GM23338 (cell line): Measurements from ENCODE around the gene TBATA. TPM values are rescaled to one million over a fixed set of nuclear protein-coding genes. Genes with fewer than 3 reads are reported as not detected.

Experiments used
- ATAC-seq: fragments of 200-7000 bp; cut with Tn5 transposase; 3 replicates; pipeline ENCODE4 v1.9.1; 2020
- DNase-seq: peaks from one replicate; pipeline ENCODE4 v3.0.0-alpha.2; 2015; ENCODE audit warnings: low spot score
- H2AFZ ChIP-seq: fragments of 200-600 bp; sonication (generic); 2 replicates; pipeline ENCODE4 v1.8.0; 2016; ENCODE audit warnings: antibody characterized with exemption, mild to moderate bottlenecking, moderate library complexity
- H3F3A ChIP-seq: fragments of 200-600 bp; sonication (generic); replicated peaks from 2 replicates; pipeline ENCODE4 v1.8.0; 2017; ENCODE audit warnings: antibody characterized with exemption, mixed run types, low read depth
- H3K27ac ChIP-seq: fragments of 200-600 bp; sonication (generic); 2 replicates; pipeline ENCODE4 v1.6.1; 2016; ENCODE audit warnings: low read depth
- H3K27me3 ChIP-seq: fragments of 200-600 bp; sonication (generic); 2 replicates; pipeline ENCODE4 v1.8.0; 2016; ENCODE audit warnings: mild to moderate bottlenecking, mixed run types, moderate library complexity; ENCODE audit not compliant: insufficient read depth
- H3K36me3 ChIP-seq: fragments of 200-600 bp; sonication (generic); 2 replicates; pipeline ENCODE4 v1.8.0; 2016; ENCODE audit warnings: mild to moderate bottlenecking; ENCODE audit not compliant: insufficient read depth
- H3K4me1 ChIP-seq: fragments of 200-600 bp; sonication (generic); 2 replicates; pipeline ENCODE4 v1.8.0; 2016; ENCODE audit warnings: mild to moderate bottlenecking, moderate library complexity; ENCODE audit not compliant: insufficient read depth
- H3K4me2 ChIP-seq: fragments of 200-600 bp; sonication (generic); 2 replicates; pipeline ENCODE4 v1.7.1; 2017; ENCODE audit warnings: mixed run types
- H3K4me3 ChIP-seq: fragments of 200-600 bp; sonication (generic); 2 replicates; pipeline ENCODE4 v1.6.1; 2016; ENCODE audit warnings: mixed run types
- H3K79me2 ChIP-seq: fragments of 200-600 bp; sonication (generic); replicated peaks from 2 replicates; pipeline ENCODE4 v1.8.0; 2017; ENCODE audit warnings: mild to moderate bottlenecking; ENCODE audit not compliant: insufficient read depth
- H3K9me2 ChIP-seq: fragments of 200-600 bp; sonication (generic); 2 replicates; pipeline ENCODE4 v1.8.0; 2017; ENCODE audit not compliant: insufficient read depth
- H4K20me1 ChIP-seq: fragments of 200-600 bp; sonication (generic); replicated peaks from 2 replicates; pipeline ENCODE4 v1.8.0; 2017; ENCODE audit warnings: mild to moderate bottlenecking; ENCODE audit not compliant: insufficient read depth
- H3K27ac Mint-ChIP-seq: 2 replicates; pipeline ENCODE4 v1.8.0; 2020; ENCODE audit warnings: inconsistent platforms, mild to moderate bottlenecking, moderate library complexity, mixed read lengths
- H3K27me3 Mint-ChIP-seq: 3 replicates; pipeline ENCODE4 v1.8.0; 2022; ENCODE audit warnings: low read depth, mild to moderate bottlenecking, moderate library complexity, mixed read lengths, inconsistent platforms; ENCODE audit not compliant: insufficient read depth, poor library complexity
- H3K36me3 Mint-ChIP-seq: 3 replicates; pipeline ENCODE4 v1.8.0; 2021; ENCODE audit warnings: low read depth, mild to moderate bottlenecking, inconsistent platforms, moderate library complexity, mixed read lengths
- H3K4me1 Mint-ChIP-seq: 3 replicates; pipeline ENCODE4 v1.8.0; 2020; ENCODE audit warnings: mild to moderate bottlenecking, inconsistent platforms, mixed read lengths
- H3K4me3 Mint-ChIP-seq: 3 replicates; pipeline ENCODE4 v1.8.0; 2021; ENCODE audit warnings: moderate library complexity, mild to moderate bottlenecking, inconsistent platforms, mixed read lengths
- H3K9me3 Mint-ChIP-seq: 3 replicates; pipeline ENCODE4 v1.8.0; 2020; ENCODE audit warnings: moderate library complexity, mild to moderate bottlenecking, inconsistent platforms, mixed read lengths
- CREB1 ChIP-seq: fragments of 250-450 bp; sonication (Bioruptor Pico); IDR thresholded peaks from 2 replicates; pipeline ENCODE4 v1.5.0; 2020; ENCODE audit warnings: low read depth, mild to moderate bottlenecking, moderate library complexity
- POLR2AphosphoS5 ChIP-seq: IDR thresholded peaks from 2 replicates; pipeline ENCODE4 v1.6.1; 2016; ENCODE audit warnings: antibody characterized with exemption, low read depth
- polyA plus RNA-seq: library from polyadenylated mRNA; unstranded; fragments of >200 nt; fragmentation: Nextera tagmentation; extraction: Ambion mirVana; gene quantifications from 2 replicates; pipeline ENCODE4 v1.2.1, GENCODE V29; 2016
- total RNA-seq: library from RNA; depleted of rRNA; stranded (reverse); fragments of >200 nt; shearing (Covaris generic); gene quantifications from 2 replicates; pipeline ENCODE4 v1.2.3, GENCODE V29; 2014
- TF ChIP-seq, protein P1 (sequence below): fragments of 250-450 bp; sonication (Bioruptor Pico); IDR thresholded peaks from 2 replicates; pipeline ENCODE4 v1.5.0; 2020; ENCODE audit warnings: mild to moderate bottlenecking, moderate library complexity
- TF ChIP-seq, protein P2 (sequence below): IDR thresholded peaks from 2 replicates; pipeline ENCODE4 v1.6.1; 2016; ENCODE audit warnings: antibody characterized with exemption

TBATA gene
- total and polyA plus RNA-seq, 2 experiments from 2014 or later = not detected

DNA sequence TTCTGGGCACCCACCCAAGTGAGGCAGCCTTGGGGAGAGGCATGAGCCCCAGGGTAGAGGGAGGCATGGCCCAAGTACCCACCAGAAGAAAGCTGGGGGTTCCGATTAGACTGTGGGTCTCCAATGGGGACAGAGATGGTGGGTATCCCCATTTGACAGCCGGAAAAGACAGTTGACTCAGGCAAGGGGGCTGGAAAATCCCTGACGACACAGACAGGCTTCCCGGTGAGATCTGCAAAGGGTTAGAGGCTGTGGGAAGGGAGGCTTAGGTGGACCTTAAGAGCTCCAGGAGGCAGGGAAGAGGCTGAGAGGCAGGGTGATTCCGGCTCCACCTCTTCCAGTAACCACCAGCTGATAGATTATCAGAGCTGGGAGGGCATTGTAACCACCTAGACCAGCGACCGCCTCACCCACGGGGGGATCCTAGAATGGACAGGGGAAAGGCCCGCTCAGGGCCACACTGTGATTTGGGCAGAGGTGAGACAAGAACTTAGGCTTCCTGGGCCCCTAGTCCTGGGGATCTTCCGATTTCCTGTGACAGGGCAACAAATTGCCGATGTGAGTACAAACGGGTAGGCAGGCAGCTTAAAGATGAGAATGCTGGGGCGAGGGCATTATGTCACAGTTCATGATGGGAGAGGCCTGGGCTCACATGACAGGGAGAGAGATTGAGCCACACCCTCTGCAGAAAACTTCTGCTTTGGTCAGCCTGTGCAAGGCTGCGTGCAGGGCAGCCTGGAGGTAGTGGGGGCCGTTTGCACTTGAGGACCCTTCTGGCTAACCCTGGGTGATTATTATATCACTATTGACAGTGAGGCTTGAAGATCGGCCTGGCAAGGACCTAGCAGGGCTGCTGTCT lies 5.4 kb downstream of the TBATA start:
- no peaks in the 10 kb centered on the region for H3K27me3 ChIP-seq
- ATAC-seq = no peak
- no peaks in the 10 kb centered on the region for H3K4me1 ChIP-seq
- no peaks in the 10 kb centered on the region for H3K9me3 Mint-ChIP-seq
- no peak overlapping the region for H3K4me3 Mint-ChIP-seq
- H3K27ac Mint-ChIP-seq = 0 out of 2 replicates have a peak overlapping the region, but pooled peaks have one; percentile 28
- H4K20me1 ChIP-seq = no peaks in the 10 kb centered on the region; the same call in 1 of the 2 replicates
- H3K79me2 ChIP-seq = no peaks in the 10 kb centered on the region
- DNase-seq = no peak
- peaks cover 5% of the 10 kb centered on the region; the same call in 2 of the 3 replicates for H3K4me1 Mint-ChIP-seq
- TF ChIP-seq, protein P1, sequence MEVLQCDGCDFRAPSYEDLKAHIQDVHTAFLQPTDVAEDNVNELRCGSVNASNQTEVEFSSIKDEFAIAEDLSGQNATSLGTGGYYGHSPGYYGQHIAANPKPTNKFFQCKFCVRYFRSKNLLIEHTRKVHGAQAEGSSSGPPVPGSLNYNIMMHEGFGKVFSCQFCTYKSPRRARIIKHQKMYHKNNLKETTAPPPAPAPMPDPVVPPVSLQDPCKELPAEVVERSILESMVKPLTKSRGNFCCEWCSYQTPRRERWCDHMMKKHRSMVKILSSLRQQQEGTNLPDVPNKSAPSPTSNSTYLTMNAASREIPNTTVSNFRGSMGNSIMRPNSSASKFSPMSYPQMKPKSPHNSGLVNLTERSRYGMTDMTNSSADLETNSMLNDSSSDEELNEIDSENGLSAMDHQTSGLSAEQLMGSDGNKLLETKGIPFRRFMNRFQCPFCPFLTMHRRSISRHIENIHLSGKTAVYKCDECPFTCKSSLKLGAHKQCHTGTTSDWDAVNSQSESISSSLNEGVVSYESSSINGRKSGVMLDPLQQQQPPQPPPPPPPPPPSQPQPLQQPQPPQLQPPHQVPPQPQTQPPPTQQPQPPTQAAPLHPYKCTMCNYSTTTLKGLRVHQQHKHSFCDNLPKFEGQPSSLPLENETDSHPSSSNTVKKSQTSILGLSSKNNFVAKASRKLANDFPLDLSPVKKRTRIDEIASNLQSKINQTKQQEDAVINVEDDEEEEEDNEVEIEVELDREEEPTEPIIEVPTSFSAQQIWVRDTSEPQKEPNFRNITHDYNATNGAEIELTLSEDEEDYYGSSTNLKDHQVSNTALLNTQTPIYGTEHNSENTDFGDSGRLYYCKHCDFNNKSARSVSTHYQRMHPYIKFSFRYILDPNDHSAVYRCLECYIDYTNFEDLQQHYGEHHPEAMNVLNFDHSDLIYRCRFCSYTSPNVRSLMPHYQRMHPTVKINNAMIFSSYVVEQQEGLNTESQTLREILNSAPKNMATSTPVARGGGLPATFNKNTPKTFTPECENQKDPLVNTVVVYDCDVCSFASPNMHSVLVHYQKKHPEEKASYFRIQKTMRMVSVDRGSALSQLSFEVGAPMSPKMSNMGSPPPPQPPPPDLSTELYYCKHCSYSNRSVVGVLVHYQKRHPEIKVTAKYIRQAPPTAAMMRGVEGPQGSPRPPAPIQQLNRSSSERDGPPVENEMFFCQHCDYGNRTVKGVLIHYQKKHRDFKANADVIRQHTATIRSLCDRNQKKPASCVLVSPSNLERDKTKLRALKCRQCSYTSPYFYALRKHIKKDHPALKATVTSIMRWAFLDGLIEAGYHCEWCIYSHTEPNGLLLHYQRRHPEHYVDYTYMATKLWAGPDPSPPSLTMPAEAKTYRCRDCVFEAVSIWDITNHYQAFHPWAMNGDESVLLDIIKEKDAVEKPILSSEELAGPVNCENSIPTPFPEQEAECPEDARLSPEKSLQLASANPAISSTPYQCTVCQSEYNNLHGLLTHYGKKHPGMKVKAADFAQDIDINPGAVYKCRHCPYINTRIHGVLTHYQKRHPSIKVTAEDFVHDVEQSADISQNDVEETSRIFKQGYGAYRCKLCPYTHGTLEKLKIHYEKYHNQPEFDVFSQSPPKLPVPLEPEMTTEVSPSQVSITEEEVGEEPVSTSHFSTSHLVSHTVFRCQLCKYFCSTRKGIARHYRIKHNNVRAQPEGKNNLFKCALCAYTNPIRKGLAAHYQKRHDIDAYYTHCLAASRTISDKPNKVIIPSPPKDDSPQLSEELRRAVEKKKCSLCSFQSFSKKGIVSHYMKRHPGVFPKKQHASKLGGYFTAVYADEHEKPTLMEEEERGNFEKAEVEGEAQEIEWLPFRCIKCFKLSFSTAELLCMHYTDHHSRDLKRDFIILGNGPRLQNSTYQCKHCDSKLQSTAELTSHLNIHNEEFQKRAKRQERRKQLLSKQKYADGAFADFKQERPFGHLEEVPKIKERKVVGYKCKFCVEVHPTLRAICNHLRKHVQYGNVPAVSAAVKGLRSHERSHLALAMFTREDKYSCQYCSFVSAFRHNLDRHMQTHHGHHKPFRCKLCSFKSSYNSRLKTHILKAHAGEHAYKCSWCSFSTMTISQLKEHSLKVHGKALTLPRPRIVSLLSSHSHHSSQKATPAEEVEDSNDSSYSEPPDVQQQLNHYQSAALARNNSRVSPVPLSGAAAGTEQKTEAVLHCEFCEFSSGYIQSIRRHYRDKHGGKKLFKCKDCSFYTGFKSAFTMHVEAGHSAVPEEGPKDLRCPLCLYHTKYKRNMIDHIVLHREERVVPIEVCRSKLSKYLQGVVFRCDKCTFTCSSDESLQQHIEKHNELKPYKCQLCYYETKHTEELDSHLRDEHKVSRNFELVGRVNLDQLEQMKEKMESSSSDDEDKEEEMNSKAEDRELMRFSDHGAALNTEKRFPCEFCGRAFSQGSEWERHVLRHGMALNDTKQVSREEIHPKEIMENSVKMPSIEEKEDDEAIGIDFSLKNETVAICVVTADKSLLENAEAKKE (CRISPR knock-in tag) = no peak
- TF ChIP-seq POLR2AphosphoS5 = no peak
- no peak overlapping the region for H3K4me2 ChIP-seq
- no peaks in the 10 kb centered on the region for H3F3A ChIP-seq
- no peak overlapping the region for H3K4me3 ChIP-seq
- H3K9me2 ChIP-seq = peaks cover 4% of the 10 kb centered on the region; the same call in 1 of the 2 replicates
- no peaks in the 10 kb centered on the region for H3K36me3 ChIP-seq
- no peaks in the 10 kb centered on the region for H3K36me3 Mint-ChIP-seq
- H3K27me3 Mint-ChIP-seq = peaks cover 5% of the 10 kb centered on the region
- H2AFZ ChIP-seq = no peak overlapping the region
- no peak overlapping the region for H3K27ac ChIP-seq

DNA sequence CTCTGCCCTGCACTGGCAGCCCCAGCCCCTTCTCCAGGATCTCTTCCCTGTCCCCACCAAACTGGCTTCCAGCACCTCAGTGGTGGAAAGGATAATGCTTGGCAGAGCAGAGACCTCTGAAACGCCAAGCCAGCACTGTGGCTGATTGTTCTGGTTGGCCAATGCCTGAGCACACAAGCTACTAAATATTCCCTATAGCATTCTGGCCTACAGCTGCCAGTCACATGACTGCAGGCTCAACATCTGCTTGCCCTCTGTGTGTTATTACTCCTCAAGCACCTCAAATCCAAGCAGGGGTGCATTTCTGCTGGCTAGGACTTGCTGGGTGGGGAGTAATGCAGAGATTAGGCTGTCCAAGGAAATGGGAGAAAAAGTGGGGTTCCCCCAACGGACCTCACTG lies 6.1 kb downstream of the TBATA start:
- Mint-ChIP-seq H3K27ac (no peak overlapping the region), H3K36me3 (no peaks in the 10 kb centered on the region), H3K4me3 (no peak overlapping the region), H3K9me3 (no peaks in the 10 kb centered on the region), H3K27me3 (peaks cover 5% of the 10 kb centered on the region), H3K4me1 (peaks cover 5% of the 10 kb centered on the region; the same call in 2 of the 3 replicates)
- Histone ChIP-seq H3K4me1 (no peaks in the 10 kb centered on the region), H3K9me2 (peaks cover 4% of the 10 kb centered on the region; the same call in 1 of the 2 replicates), H3K4me2 (no peak overlapping the region), H3K4me3 (no peak overlapping the region), H4K20me1 (no peaks in the 10 kb centered on the region; the same call in 1 of the 2 replicates), H3K27ac (no peak overlapping the region), H3K36me3 (no peaks in the 10 kb centered on the region), H3F3A (no peaks in the 10 kb centered on the region), H3K27me3 (no peaks in the 10 kb centered on the region), H3K79me2 (no peaks in the 10 kb centered on the region), H2AFZ (no peak overlapping the region)
- ATAC-seq = no peak
- TF ChIP-seq, protein P2, sequence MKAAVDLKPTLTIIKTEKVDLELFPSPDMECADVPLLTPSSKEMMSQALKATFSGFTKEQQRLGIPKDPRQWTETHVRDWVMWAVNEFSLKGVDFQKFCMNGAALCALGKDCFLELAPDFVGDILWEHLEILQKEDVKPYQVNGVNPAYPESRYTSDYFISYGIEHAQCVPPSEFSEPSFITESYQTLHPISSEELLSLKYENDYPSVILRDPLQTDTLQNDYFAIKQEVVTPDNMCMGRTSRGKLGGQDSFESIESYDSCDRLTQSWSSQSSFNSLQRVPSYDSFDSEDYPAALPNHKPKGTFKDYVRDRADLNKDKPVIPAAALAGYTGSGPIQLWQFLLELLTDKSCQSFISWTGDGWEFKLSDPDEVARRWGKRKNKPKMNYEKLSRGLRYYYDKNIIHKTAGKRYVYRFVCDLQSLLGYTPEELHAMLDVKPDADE = no peak
- TF ChIP-seq CREB1 (CRISPR knock-in tag) = no peak
- DNase-seq = no peak
